HepG2 (cell line): Measurements from ENCODE around the gene MFSD11. TPM values are rescaled to one million over a fixed set of nuclear protein-coding genes. Genes with fewer than 3 reads are reported as not detected.

ENCODE experiments used
- ATF4 ChIP-seq, 2 experiments: fragments of 450-650 bp in 1 of 2; sonication (generic) in 1 of 2; formaldehyde crosslinking; IDR thresholded peaks; 2 replicates each; pipeline versions ENCODE4 v1.5.0 to v1.8.0; 2020 to 2022; ENCODE audit warnings: mild to moderate bottlenecking in 1 of 2, missing genetic modification reagents in 1 of 2
- CBX5 ChIP-seq: sonication (generic); formaldehyde crosslinking; IDR thresholded peaks from 2 replicates; pipeline ENCODE4 v1.4.0; 2020; ENCODE audit warnings: missing genetic modification reagents, borderline replicate concordance
- E2F1 ChIP-seq: sonication (generic); formaldehyde crosslinking; IDR thresholded peaks from 2 replicates; pipeline ENCODE4 v1.5.0; 2020; ENCODE audit warnings: missing genetic modification reagents
- HCFC1 ChIP-seq: fragments of 150-350 bp; IDR thresholded peaks from 2 replicates; pipeline ENCODE4 v1.6.1; 2014; ENCODE audit warnings: low read depth, low read length
- HOXA9 ChIP-seq: sonication (generic); formaldehyde crosslinking; IDR thresholded peaks from 2 replicates; pipeline ENCODE4 v1.8.1; 2022; ENCODE audit warnings: missing genetic modification reagents, mild to moderate bottlenecking, moderate library complexity, borderline replicate concordance
- IRX3 ChIP-seq: sonication (generic); formaldehyde crosslinking; IDR thresholded peaks from 2 replicates; pipeline ENCODE4 v1.8.1; 2023; ENCODE audit warnings: mild to moderate bottlenecking, low read depth, missing genetic modification reagents, borderline replicate concordance
- NR2C2 ChIP-seq: sonication (generic); formaldehyde crosslinking; IDR thresholded peaks from 2 replicates; pipeline ENCODE4 v1.4.0; 2020; ENCODE audit warnings: missing genetic modification reagents, mild to moderate bottlenecking, moderate library complexity, borderline replicate concordance
- PTBP1 ChIP-seq: fragments of 200-400 bp; formaldehyde crosslinking; IDR thresholded peaks from 2 replicates; pipeline ENCODE4 v1.6.1; 2018; ENCODE audit warnings: low read length, low read depth; ENCODE audit not compliant: poor library complexity, severe bottlenecking
- SMYD3 ChIP-seq: sonication (generic); formaldehyde crosslinking; IDR thresholded peaks from 2 replicates; pipeline ENCODE4 v1.8.1; 2023; ENCODE audit warnings: mild to moderate bottlenecking, missing genetic modification reagents
- STAT5B ChIP-seq: sonication (generic); formaldehyde crosslinking; IDR thresholded peaks from 2 replicates; pipeline ENCODE4 v1.4.0; 2020; ENCODE audit warnings: missing genetic modification reagents
- ZBTB7B ChIP-seq: sonication (generic); formaldehyde crosslinking; IDR thresholded peaks from 2 replicates; pipeline ENCODE4 v1.4.0; 2020; ENCODE audit warnings: missing genetic modification reagents
- ZNF160 ChIP-seq: sonication (generic); formaldehyde crosslinking; IDR thresholded peaks from 2 replicates; pipeline ENCODE4 v1.8.0; 2022; ENCODE audit warnings: mild to moderate bottlenecking, inconsistent platforms, missing genetic modification reagents
- ZNF33A ChIP-seq: sonication (generic); formaldehyde crosslinking; IDR thresholded peaks from 2 replicates; pipeline ENCODE4 v1.5.1; 2020; ENCODE audit warnings: missing genetic modification reagents, mild to moderate bottlenecking, moderate library complexity, borderline replicate concordance
- ZNF543 ChIP-seq: sonication (generic); formaldehyde crosslinking; IDR thresholded peaks from 2 replicates; pipeline ENCODE4 v1.4.0; 2020; ENCODE audit warnings: mild to moderate bottlenecking, missing genetic modification reagents
- ZNF549 ChIP-seq: sonication (generic); formaldehyde crosslinking; IDR thresholded peaks from 2 replicates; pipeline ENCODE4 v1.5.0; 2020; ENCODE audit warnings: missing genetic modification reagents
- ZNF704 ChIP-seq: sonication (generic); formaldehyde crosslinking; IDR thresholded peaks from 2 replicates; pipeline ENCODE4 v1.8.1; 2023; ENCODE audit warnings: mild to moderate bottlenecking, inconsistent platforms, moderate library complexity, missing genetic modification reagents, borderline replicate concordance
- ZNF749 ChIP-seq: sonication (generic); formaldehyde crosslinking; IDR thresholded peaks from 2 replicates; pipeline ENCODE4 v1.8.0; 2022; ENCODE audit warnings: mild to moderate bottlenecking, missing genetic modification reagents, moderate library complexity, borderline replicate concordance
- polyA plus RNA-seq, 8 experiments: library from polyadenylated mRNA; depleted of rRNA in 3 of 8; stranded (reverse) in 7 of 8; unstranded in 1 of 8; fragments of >200 nt; fragmentation: Illumina TruSeq in 4 of 8; extraction: Trizol in 4 of 8; gene quantifications; 2 replicates each; pipeline versions ENCODE4 v1.2.1 to v1.2.3, GENCODE V29; 2011 to 2016; ENCODE audit warnings: low read depth in 4 of 8, missing spikeins in 1 of 8, mixed read lengths in 1 of 8; ENCODE audit not compliant: insufficient read depth in 1 of 8
- total RNA-seq, 5 experiments: library from RNA; depleted of rRNA; stranded (reverse); fragments of >200 nt; fragmentation: Illumina TruSeq; extraction: Trizol; gene quantifications; 2 replicates each; pipeline ENCODE4 v1.2.3, GENCODE V29; 2016; ENCODE audit warnings: low read depth in 1 of 5
- TF ChIP-seq, protein P1 (sequence below): sonication (generic); formaldehyde crosslinking; IDR thresholded peaks from 2 replicates; pipeline ENCODE4 v1.9.0; 2021; ENCODE audit warnings: missing genetic modification reagents, mild to moderate bottlenecking, borderline replicate concordance
- TF ChIP-seq, protein P2 (sequence below): sonication (generic); formaldehyde crosslinking; IDR thresholded peaks from 2 replicates; pipeline ENCODE4 v1.4.0; 2020; ENCODE audit warnings: missing genetic modification reagents

The MFSD11 gene
- total and polyA plus RNA-seq, 2 of the 13 experiments (the other 11 are each of a cell fraction or from before 2014, with no cell fraction given): 26.1 to 36.3 TPM

DNA sequence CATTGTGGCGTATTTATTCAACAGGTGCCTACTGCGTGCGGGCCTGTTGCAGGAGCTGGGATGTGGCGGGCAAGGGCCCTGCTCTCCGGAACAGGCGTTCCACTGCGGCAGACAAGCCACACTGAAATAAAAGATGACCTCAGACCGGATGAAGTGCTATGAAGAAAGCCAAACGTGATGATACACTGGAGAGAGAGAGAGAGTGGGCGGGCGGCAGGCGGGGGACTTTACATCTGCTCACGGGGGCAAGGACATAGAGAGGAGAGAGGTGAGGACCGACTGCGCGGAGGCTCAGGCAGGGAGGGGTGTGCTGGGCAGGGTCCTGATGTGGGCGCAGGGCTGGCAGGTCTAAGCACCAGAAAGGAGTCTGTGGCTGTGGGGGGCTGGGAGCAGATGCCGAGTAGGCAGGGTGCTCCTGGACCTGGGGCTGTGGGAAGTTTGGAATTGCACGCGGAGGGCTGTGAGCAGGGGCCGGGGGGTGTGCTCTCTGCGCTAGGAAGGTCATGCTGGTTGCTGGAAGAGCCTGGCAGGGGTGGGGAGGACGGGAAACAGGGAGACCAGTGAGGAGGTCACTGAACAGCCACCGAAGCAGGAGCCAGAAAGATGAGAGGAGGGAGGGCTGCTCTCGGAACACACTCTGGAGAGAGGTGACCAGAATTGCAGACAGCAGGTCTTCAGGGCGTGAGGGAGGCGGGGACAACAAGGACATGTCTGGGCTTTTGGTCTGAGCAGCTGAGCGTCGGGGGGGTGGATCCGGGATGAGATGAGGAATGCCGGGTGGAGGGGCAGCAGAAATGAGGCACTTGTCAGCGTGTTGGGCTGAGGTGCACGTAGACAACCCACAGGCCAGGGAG lies 37.1 kb upstream of the MFSD11 start (continued):
- TF ChIP-seq NR2C2 (CRISPR knock-in tag) (no peak; the same call in 1 of the 2 replicates), ZBTB7B (CRISPR knock-in tag) (peak; percentile 78), STAT5B (CRISPR knock-in tag) (no peak), ZNF543 (CRISPR knock-in tag) (peak; percentile 74), ZNF549 (CRISPR knock-in tag) (no peak), ATF4 (CRISPR knock-in tag; IDR thresholded peaks at IDR 0.05) (peak in 1 of 2 experiments; percentile 31; a peak in 1 of 4 replicates), SMYD3 (CRISPR knock-in tag) (no peak), ZNF160 (CRISPR knock-in tag) (peak; percentile 67), ZNF704 (CRISPR knock-in tag) (peak; percentile 48), ZNF749 (CRISPR knock-in tag) (no peak), IRX3 (CRISPR knock-in tag) (no peak), E2F1 (CRISPR knock-in tag) (no peak), HOXA9 (no peak), HCFC1 (no peak), ZNF33A (CRISPR knock-in tag) (no peak), CBX5 (CRISPR knock-in tag) (no peak), PTBP1 (no peak)
- TF ChIP-seq, protein P1, sequence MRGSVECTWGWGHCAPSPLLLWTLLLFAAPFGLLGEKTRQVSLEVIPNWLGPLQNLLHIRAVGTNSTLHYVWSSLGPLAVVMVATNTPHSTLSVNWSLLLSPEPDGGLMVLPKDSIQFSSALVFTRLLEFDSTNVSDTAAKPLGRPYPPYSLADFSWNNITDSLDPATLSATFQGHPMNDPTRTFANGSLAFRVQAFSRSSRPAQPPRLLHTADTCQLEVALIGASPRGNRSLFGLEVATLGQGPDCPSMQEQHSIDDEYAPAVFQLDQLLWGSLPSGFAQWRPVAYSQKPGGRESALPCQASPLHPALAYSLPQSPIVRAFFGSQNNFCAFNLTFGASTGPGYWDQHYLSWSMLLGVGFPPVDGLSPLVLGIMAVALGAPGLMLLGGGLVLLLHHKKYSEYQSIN (CRISPR knock-in tag): no peak
- TF ChIP-seq, protein P2, sequence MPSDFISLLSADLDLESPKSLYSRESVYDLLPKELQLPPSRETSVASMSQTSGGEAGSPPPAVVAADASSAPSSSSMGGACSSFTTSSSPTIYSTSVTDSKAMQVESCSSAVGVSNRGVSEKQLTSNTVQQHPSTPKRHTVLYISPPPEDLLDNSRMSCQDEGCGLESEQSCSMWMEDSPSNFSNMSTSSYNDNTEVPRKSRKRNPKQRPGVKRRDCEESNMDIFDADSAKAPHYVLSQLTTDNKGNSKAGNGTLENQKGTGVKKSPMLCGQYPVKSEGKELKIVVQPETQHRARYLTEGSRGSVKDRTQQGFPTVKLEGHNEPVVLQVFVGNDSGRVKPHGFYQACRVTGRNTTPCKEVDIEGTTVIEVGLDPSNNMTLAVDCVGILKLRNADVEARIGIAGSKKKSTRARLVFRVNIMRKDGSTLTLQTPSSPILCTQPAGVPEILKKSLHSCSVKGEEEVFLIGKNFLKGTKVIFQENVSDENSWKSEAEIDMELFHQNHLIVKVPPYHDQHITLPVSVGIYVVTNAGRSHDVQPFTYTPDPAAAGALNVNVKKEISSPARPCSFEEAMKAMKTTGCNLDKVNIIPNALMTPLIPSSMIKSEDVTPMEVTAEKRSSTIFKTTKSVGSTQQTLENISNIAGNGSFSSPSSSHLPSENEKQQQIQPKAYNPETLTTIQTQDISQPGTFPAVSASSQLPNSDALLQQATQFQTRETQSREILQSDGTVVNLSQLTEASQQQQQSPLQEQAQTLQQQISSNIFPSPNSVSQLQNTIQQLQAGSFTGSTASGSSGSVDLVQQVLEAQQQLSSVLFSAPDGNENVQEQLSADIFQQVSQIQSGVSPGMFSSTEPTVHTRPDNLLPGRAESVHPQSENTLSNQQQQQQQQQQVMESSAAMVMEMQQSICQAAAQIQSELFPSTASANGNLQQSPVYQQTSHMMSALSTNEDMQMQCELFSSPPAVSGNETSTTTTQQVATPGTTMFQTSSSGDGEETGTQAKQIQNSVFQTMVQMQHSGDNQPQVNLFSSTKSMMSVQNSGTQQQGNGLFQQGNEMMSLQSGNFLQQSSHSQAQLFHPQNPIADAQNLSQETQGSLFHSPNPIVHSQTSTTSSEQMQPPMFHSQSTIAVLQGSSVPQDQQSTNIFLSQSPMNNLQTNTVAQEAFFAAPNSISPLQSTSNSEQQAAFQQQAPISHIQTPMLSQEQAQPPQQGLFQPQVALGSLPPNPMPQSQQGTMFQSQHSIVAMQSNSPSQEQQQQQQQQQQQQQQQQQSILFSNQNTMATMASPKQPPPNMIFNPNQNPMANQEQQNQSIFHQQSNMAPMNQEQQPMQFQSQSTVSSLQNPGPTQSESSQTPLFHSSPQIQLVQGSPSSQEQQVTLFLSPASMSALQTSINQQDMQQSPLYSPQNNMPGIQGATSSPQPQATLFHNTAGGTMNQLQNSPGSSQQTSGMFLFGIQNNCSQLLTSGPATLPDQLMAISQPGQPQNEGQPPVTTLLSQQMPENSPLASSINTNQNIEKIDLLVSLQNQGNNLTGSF: no peak
